H1 (cell line): ENCODE measurements around the gene PLIN1. TPM values are rescaled to one million over a fixed set of nuclear protein-coding genes. Genes with fewer than 3 reads are reported as not detected.

Source experiments
- CTCF ChIA-PET: fragments of 300-600 bp; sonication (Branson Sonifier 250); formaldehyde crosslinking; loops from one replicate; lab custom pipeline; 2021; ENCODE audit not compliant: partially characterized antibody; lab: Charles Lee
- POLR2A ChIA-PET: fragments of 300-600 bp; sonication (Branson Sonifier 250); formaldehyde crosslinking; loops from one replicate; lab custom pipeline; 2021; ENCODE audit warnings: inconsistent platforms; ENCODE audit not compliant: partially characterized antibody; lab: Charles Lee
- DNase-seq, 2 experiments: peaks; one replicate each; pipeline versions ENCODE4 v3.0.0 to v3.0.0-alpha.2; 2010 to 2022; ENCODE audit warnings: low spot score in 2 of 2, low read depth in 1 of 2, mixed read lengths in 1 of 2
- FAIRE-seq: peaks from 2 replicates; lab custom pipeline; 2011; peaks lifted over from hg19 to GRCh38; lab: Jason Lieb, UNC
- H2AFZ ChIP-seq: 2 replicates; pipeline ENCODE4 v1.8.1; 2012; ENCODE audit warnings: low read length, inconsistent platforms
- H2AK5ac ChIP-seq: 2 replicates; pipeline ENCODE4 v1.6.1; 2013; ENCODE audit warnings: low read depth, low read length
- H2BK120ac ChIP-seq: replicated peaks from 2 replicates; pipeline ENCODE3; 2013; ENCODE audit warnings: low read depth, low read length, inconsistent platforms
- H2BK12ac ChIP-seq: 2 replicates; pipeline ENCODE4 v1.6.1; 2013; ENCODE audit warnings: low read depth, low read length
- H2BK15ac ChIP-seq: 2 replicates; pipeline ENCODE4 v1.6.1; 2013; ENCODE audit warnings: low read length
- H2BK20ac ChIP-seq: 2 replicates; pipeline ENCODE4 v1.6.1; 2013; ENCODE audit warnings: low read length
- H2BK5ac ChIP-seq: 2 replicates; pipeline ENCODE4 v1.6.1; 2013; ENCODE audit warnings: low read depth, low read length
- H3K14ac ChIP-seq: 2 replicates; pipeline ENCODE4 v1.6.1; 2013; ENCODE audit warnings: inconsistent platforms; ENCODE audit not compliant: insufficient read length
- H3K18ac ChIP-seq: 2 replicates; pipeline ENCODE4 v1.6.1; 2013; ENCODE audit warnings: low read length; ENCODE audit errors: extremely low read depth
- H3K23ac ChIP-seq: 2 replicates; pipeline ENCODE4 v1.6.1; 2013; ENCODE audit warnings: inconsistent platforms; ENCODE audit not compliant: insufficient read length
- H3K23me2 ChIP-seq: 2 replicates; pipeline ENCODE4 v1.6.1; 2013; ENCODE audit warnings: low read depth, low read length
- H3K27ac ChIP-seq: 2 replicates; pipeline ENCODE4 v1.6.1; 2011; ENCODE audit warnings: low read depth, low read length, inconsistent platforms
- H3K27me3 ChIP-seq, 4 experiments: replicated peaks in 1 of 4; 1 replicate in 1 of 4; 2 replicates in 3 of 4; pipeline versions ENCODE4 v1.6.1 to v1.8.1; 2011 to 2013; ENCODE audit warnings: low read length in 3 of 4, mild to moderate bottlenecking in 3 of 4, inconsistent platforms in 2 of 4, mixed read lengths in 2 of 4, moderate library complexity in 1 of 4; ENCODE audit not compliant: control insufficient read depth in 3 of 4, insufficient read depth in 3 of 4; ENCODE audit errors: extremely low read depth in 1 of 4
- H3K36me3 ChIP-seq, 4 experiments: 2 replicates each; pipeline versions ENCODE4 v1.6.1 to v1.8.1; 2011 to 2013; ENCODE audit warnings: mild to moderate bottlenecking in 4 of 4, low read length in 3 of 4, moderate library complexity in 2 of 4, control low read depth in 1 of 4, inconsistent platforms in 1 of 4; ENCODE audit not compliant: insufficient read depth in 4 of 4, control insufficient read depth in 2 of 4
- H3K4ac ChIP-seq: replicated peaks from 2 replicates; pipeline ENCODE3; 2013; ENCODE audit warnings: low read length, low read depth, mixed read lengths, inconsistent platforms; ENCODE audit not compliant: insufficient read length
- H3K4me1 ChIP-seq, 4 experiments: replicated peaks in 1 of 4; 1 replicate in 1 of 4; 2 replicates in 3 of 4; pipeline versions ENCODE4 v1.6.1 to v1.8.1; 2011 to 2013; ENCODE audit warnings: low read length in 3 of 4, inconsistent platforms in 2 of 4, mixed read lengths in 1 of 4; ENCODE audit not compliant: insufficient read depth in 4 of 4, control insufficient read depth in 3 of 4
- H3K4me2 ChIP-seq, 2 experiments: 2 replicates each; pipeline versions ENCODE4 v1.6.1 to v1.8.1; 2011 to 2013; ENCODE audit warnings: low read depth in 2 of 2, low read length in 2 of 2, control low read depth in 1 of 2, inconsistent platforms in 1 of 2, mild to moderate bottlenecking in 1 of 2; ENCODE audit not compliant: insufficient read depth in 1 of 2
- H3K4me3 ChIP-seq, 4 experiments: fragments of 200-600, 300-600 bp in 1 of 4; sonication (generic), shearing (Covaris generic), sonication (Bioruptor Twin) in 1 of 4; 2 replicates each; pipeline versions ENCODE4 v1.5.1 to v1.8.1; 2011 to 2016; ENCODE audit warnings: low read length in 4 of 4, low read depth in 3 of 4, control low read depth in 2 of 4, inconsistent platforms in 2 of 4, mild to moderate bottlenecking in 2 of 4, mixed read lengths in 1 of 4, moderate library complexity in 1 of 4; ENCODE audit not compliant: insufficient read depth in 2 of 4; ENCODE audit errors: extremely low read depth in 1 of 4
- H3K56ac ChIP-seq: replicated peaks from 2 replicates; pipeline ENCODE3; 2013; ENCODE audit warnings: low read depth, mild to moderate bottlenecking, mixed read lengths, low read length, inconsistent platforms; ENCODE audit not compliant: insufficient read length
- H3K79me1 ChIP-seq: 2 replicates; pipeline ENCODE4 v1.6.1; 2013; ENCODE audit warnings: low read depth, low read length, control low read depth
- H3K79me2 ChIP-seq, 2 experiments: 2 replicates each; pipeline versions ENCODE4 v1.6.1 to v1.8.1; 2012 to 2013; ENCODE audit warnings: low read length in 2 of 2, mild to moderate bottlenecking in 2 of 2, inconsistent platforms in 1 of 2; ENCODE audit not compliant: insufficient read depth in 2 of 2, control insufficient read depth in 1 of 2
- H3K9ac ChIP-seq, 4 experiments: replicated peaks in 1 of 4; 1 replicate in 1 of 4; 2 replicates in 3 of 4; pipeline versions ENCODE4 v1.6.1 to v1.8.1; 2011 to 2013; ENCODE audit warnings: low read depth in 3 of 4, low read length in 3 of 4, control low read depth in 2 of 4, mild to moderate bottlenecking in 2 of 4, moderate library complexity in 2 of 4, inconsistent platforms in 1 of 4; ENCODE audit errors: extremely low read depth in 1 of 4
- H3K9me3 ChIP-seq, 2 experiments: 2 replicates each; pipeline versions ENCODE4 v1.6.1 to v1.8.1; 2012 to 2013; ENCODE audit warnings: mild to moderate bottlenecking in 2 of 2, moderate library complexity in 2 of 2, control low read depth in 1 of 2, inconsistent platforms in 1 of 2, low read depth in 1 of 2, low read length in 1 of 2, mixed read lengths in 1 of 2; ENCODE audit not compliant: insufficient read depth in 2 of 2
- H4K20me1 ChIP-seq, 2 experiments: replicated peaks in 1 of 2; 2 replicates each; pipeline versions ENCODE3 to v1.8.1; 2011 to 2013; ENCODE audit warnings: inconsistent platforms in 2 of 2, low read length in 2 of 2, mild to moderate bottlenecking in 1 of 2; ENCODE audit not compliant: insufficient read depth in 2 of 2, control insufficient read depth in 1 of 2
- H4K5ac ChIP-seq: 2 replicates; pipeline ENCODE4 v1.6.1; 2013; ENCODE audit warnings: low read length, low read depth, mixed read lengths, inconsistent platforms; ENCODE audit not compliant: insufficient read length
- H4K8ac ChIP-seq: 2 replicates; pipeline ENCODE4 v1.8.0; 2013; ENCODE audit warnings: mild to moderate bottlenecking, moderate library complexity, low read length, inconsistent platforms; ENCODE audit not compliant: insufficient read depth; ENCODE audit errors: extremely low read depth
- H4K91ac ChIP-seq: replicated peaks from 2 replicates; pipeline ENCODE3; 2013; ENCODE audit warnings: low read length, mixed read lengths, inconsistent platforms; ENCODE audit not compliant: insufficient read length
- ASH2L ChIP-seq: fragments of 200-600, 300-600 bp; sonication (generic); IDR thresholded peaks from one replicate; pipeline ENCODE4 v1.7.1; 2017; ENCODE audit warnings: low read length
- CBX8 ChIP-seq: fragments of 300-800, 300-1000 bp; sonication (generic); IDR thresholded peaks from 2 replicates; pipeline ENCODE4 v1.7.1; 2016; ENCODE audit warnings: low read depth, low read length, borderline replicate concordance
- EGR1 ChIP-seq: IDR thresholded peaks from 2 replicates; pipeline ENCODE4 v1.6.1; 2011; ENCODE audit warnings: low read depth, low read length, borderline replicate concordance
- EZH2 ChIP-seq: fragments of 200-600 bp; sonication (generic); IDR thresholded peaks from 2 replicates; pipeline ENCODE4 v1.7.1; 2012; ENCODE audit warnings: low read depth, mild to moderate bottlenecking, moderate library complexity, low read length, inconsistent platforms; ENCODE audit not compliant: severe bottlenecking
- FOSL1 ChIP-seq: IDR thresholded peaks from 2 replicates; pipeline ENCODE4 v1.6.1; 2011; ENCODE audit warnings: mild to moderate bottlenecking, low read depth, low read length, moderate library complexity; ENCODE audit not compliant: insufficient read depth
- HDAC2 ChIP-seq, 2 experiments: fragments of 300-600 bp in 1 of 2; sonication (generic) in 1 of 2; IDR thresholded peaks; 2 replicates each; pipeline ENCODE4 v1.6.1; 2011 to 2012; ENCODE audit warnings: low read depth in 2 of 2, low read length in 2 of 2, mild to moderate bottlenecking in 2 of 2, moderate library complexity in 2 of 2, borderline replicate concordance in 1 of 2, inconsistent platforms in 1 of 2
- NRF1 ChIP-seq: IDR thresholded peaks from 2 replicates; pipeline ENCODE4 v1.6.1; 2011; ENCODE audit warnings: mild to moderate bottlenecking, low read depth, low read length, improper control_type of control experiment
- RFX5 ChIP-seq: IDR thresholded peaks from 2 replicates; pipeline ENCODE4 v1.6.1; 2011; ENCODE audit warnings: low read depth, low read length, improper control_type of control experiment, borderline replicate concordance
- SP1 ChIP-seq: IDR thresholded peaks from 2 replicates; pipeline ENCODE4 v1.6.1; 2011; ENCODE audit warnings: low read depth, low read length
- SRF ChIP-seq: IDR thresholded peaks from 2 replicates; pipeline ENCODE4 v1.6.1; 2011; ENCODE audit warnings: mild to moderate bottlenecking, low read depth, low read length, moderate library complexity
- TCF12 ChIP-seq: IDR thresholded peaks from 2 replicates; pipeline ENCODE4 v1.6.1; 2011; ENCODE audit warnings: low read depth, mild to moderate bottlenecking, low read length
- TEAD4 ChIP-seq: IDR thresholded peaks from 2 replicates; pipeline ENCODE4 v1.6.1; 2012; ENCODE audit warnings: low read depth, low read length, inconsistent platforms, mixed read lengths
- WGBS, 2 experiments: shearing (Covaris generic) in 1 of 2; methylation state at CpG; one replicate each; pipeline versions ENCODE4 v1.1.6 to v1.1.7; 2013 to 2015; ENCODE audit warnings: low lambda C conversion rate in 2 of 2, mixed read lengths in 2 of 2, inconsistent platforms in 1 of 2, low coverage in 1 of 2, missing lambda C conversion rate in 1 of 2; ENCODE audit not compliant: insufficient replicate concordance in 2 of 2, insufficient coverage in 1 of 2, insufficient read length in 1 of 2; ENCODE audit errors: extremely low coverage in 1 of 2, missing lambda C conversion rate in 1 of 2; 5-methylcytosine and 5-hydroxymethylcytosine counted together
- polyA plus RNA-seq, 7 experiments: library from polyadenylated mRNA; depleted of rRNA in 3 of 7; stranded (reverse) in 5 of 7; unstranded in 2 of 7; fragments of >200 nt in 5 of 7; fragments of 200-250 nt in 2 of 7; gene quantifications; 1 replicate in 5 of 7; 2 replicates in 1 of 7; 4 replicates in 1 of 7; pipeline versions ENCODE4 v1.2.1 to v1.2.3, GENCODE V29; 2011 to 2013; ENCODE audit warnings: missing spikeins in 2 of 7, mixed read lengths in 2 of 7
- total RNA-seq: library from RNA; stranded (reverse); fragmentation: NEBNext Ultra II Directional; extraction: Animal tissue kit (Norgen Biotek cat#: 25700); gene quantifications from 2 replicates; pipeline ENCODE4 v1.2.1, GENCODE V29; 2021

The PLIN1 gene
- total and polyA plus RNA-seq, 2 of the 8 experiments (the other 6 are each of a cell fraction or from before 2014, with no cell fraction given), result 0.33 TPM; not detected in 1

DNA sequence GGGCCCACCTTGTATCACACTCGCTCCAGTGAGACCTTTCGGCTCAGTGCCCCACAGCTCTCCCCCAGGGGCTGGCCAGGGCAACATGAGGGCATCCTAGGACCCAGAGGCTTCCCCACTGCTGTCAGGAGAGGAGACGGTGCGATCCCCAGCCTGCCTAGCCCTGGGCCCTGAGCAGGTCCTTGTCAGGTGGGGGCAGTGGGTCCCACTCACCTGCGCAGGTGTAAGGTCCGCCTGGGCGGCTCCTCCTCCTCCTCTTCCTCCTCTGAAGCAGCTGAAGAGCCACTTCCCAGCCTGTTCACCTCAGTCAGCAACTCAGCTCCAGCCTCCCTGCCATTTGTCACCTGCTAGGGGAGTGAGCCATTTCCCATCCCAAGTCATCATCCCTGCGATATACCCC, 33.5 kb downstream of the PLIN1 start:
- POLR2A ChIA-PET, result interaction anchor here (2.2 kb wide), 1 partner anchor 9 kb away, joined by 9 read pairs; no protein-coding TSS in a partner anchor
- Histone ChIP-seq H3K4me3 (no peak overlapping the region), H3K79me1 (no peaks in the 10 kb centered on the region), H2BK20ac (no peak overlapping the region), H3K23me2 (no peaks in the 10 kb centered on the region), H3K36me3 (peaks cover 0 to 35% (median 12%) of the 10 kb centered on the region in 4 experiments; a peak in 5 of 8 replicates), H3K56ac (no peak overlapping the region), H3K9ac (no peak overlapping the region), H4K20me1 (peaks cover 0 to 4% of the 10 kb centered on the region in 2 experiments), H3K4ac (no peak overlapping the region), H3K27me3 (no peaks in the 10 kb centered on the region), H4K8ac (0 out of 2 replicates have a peak overlapping the region, but pooled peaks have one; percentile 35), H3K23ac (no peak overlapping the region), H2BK120ac (no peak overlapping the region), H3K4me2 (no peak overlapping the region), H3K4me1 (no peaks in the 10 kb centered on the region), H3K9me3 (peaks cover 0 to 4% of the 10 kb centered on the region in 2 experiments; a peak in 1 of 4 replicates), H4K5ac (no peak overlapping the region), H3K79me2 (no peaks in the 10 kb centered on the region), H2BK5ac (no peak overlapping the region), H2BK15ac (no peak overlapping the region), H2BK12ac (no peak overlapping the region), H3K27ac (no peak overlapping the region), H2AK5ac (no peak overlapping the region), H4K91ac (no peak overlapping the region), H3K14ac (no peak overlapping the region), H2AFZ (no peak overlapping the region), H3K18ac (no peak overlapping the region)
- CTCF ChIA-PET, result interaction anchor here (0.8 to 5.1 kb wide), 13 partner anchors 11 to 316 kb away, joined by 3 to 43 read pairs (median 5); no protein-coding TSS in a partner anchor
- DNase-seq (no peak), FAIRE-seq (no peak)
- TF ChIP-seq HDAC2 (IDR thresholded peaks at IDR 0.05; ENCODE audit: borderline replicate concordance in 1 of 2, low read depth in 2 of 2, low read length in 2 of 2) (no peak), EGR1 (no peak), TCF12 (no peak), NRF1 (no peak), EZH2 (no peak), SRF (no peak), FOSL1 (no peak), CBX8 (no peak), ASH2L (no peak), TEAD4 (no peak), RFX5 (no peak), SP1 (no peak)
- WGBS, 2 experiments, result 88% methylated on average over 8 of the region's 8 CpGs; no CpG with 5 or more reads in 1 of the 2 experiments
